Effector CD4-positive, alpha-beta T cell (primary cell): Measurements from ENCODE around the gene MT4.

ENCODE experiments used
- DNase-seq: peaks from one replicate; pipeline ENCODE4 v3.0.0-alpha.2; 2020

MT4 gene

DNA sequence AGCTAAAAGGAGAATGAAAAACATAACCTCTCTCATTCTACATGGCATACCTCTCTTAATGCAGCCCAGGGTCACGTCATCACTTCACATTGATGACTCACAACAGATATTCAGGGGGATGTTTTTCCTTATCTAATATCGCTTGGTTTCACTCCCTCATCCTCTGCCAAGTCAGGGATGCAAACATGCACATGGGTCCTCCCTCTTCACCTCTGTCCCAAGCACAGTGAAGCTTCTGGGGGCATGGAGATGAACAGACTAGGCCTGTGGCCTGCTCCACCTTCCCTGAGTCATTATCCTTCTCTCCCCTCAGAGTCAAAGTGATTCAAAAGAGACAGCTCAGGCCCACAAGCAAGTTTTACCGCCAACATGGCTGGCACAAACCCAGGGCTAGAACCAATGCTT, 41.2 kb downstream of the MT4 start:
- DNase-seq = no peak

DNA sequence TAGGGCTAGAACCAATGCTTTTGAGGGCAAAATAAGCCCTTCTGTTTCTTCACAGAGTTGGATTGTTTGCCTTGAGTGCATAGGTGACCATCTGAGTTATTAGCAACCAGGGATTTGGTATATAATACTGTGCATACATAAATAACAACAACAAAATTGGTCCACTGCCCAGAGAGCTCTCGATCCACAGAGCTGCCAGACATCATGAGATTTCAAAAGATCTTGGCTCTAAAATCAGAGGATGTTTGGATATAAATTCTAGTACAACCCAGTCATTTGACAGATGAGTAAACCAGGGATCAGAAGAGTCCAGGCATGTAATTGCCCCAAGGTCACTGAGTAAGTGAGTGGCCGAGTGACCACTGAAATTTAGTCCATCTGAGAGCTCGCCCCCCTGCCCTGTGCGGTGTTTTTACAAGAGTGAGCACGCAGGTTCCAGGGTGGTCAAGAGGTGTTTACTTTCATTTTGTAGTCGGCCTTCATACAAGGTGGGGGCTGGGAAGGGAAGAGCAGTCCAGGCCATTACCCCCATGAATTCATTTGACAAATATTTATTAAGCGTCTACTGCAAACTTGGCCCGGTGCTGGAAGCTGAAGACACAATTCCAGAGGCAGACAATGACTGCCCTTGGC, 41.7 kb downstream of the MT4 start:
- DNase-seq = no peak

DNA sequence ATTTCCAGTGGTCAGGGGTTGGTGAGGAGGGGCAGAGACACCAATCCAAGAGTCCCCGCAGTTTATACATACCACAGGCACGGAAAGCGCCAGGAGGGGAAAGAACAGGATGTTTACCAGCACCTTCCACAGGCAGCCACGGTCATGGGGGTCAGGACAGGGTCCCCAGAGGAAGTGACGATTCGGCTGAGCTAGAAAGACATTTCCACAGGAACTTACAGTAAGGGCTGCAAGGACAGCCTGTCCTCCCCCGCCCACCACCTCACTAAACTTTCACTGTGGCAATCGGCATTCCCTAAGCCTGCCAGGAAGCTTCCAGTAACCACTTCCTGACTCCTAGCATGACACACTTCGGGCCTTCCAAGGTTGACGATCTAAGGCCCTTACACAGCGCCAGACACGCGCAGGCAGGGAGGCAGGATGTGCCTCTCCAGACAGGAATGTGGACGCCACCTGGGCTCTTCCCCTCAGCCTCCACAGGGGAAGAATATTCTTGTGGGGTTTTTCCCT, 42.3 kb downstream of the MT4 start:
- no peak for DNase-seq

DNA sequence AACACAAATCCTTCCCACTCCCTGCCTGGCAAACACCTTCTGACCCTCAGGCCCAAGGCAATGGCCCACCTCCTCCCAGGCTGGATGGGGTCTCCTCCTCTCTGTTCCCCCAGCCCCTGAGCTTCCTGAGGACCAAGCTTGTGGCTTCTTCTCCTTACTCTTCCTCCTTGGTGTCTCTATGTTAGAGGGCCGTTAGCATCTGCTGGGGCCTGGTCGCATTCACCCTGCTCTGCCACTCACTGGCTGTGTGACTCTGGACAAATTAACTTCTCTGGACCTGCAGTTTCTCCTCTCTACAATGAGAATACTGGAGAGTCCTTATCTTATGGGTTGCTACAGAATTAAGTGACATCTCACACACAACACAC, 42.8 kb downstream of the MT4 start:
- DNase-seq = no peak

DNA sequence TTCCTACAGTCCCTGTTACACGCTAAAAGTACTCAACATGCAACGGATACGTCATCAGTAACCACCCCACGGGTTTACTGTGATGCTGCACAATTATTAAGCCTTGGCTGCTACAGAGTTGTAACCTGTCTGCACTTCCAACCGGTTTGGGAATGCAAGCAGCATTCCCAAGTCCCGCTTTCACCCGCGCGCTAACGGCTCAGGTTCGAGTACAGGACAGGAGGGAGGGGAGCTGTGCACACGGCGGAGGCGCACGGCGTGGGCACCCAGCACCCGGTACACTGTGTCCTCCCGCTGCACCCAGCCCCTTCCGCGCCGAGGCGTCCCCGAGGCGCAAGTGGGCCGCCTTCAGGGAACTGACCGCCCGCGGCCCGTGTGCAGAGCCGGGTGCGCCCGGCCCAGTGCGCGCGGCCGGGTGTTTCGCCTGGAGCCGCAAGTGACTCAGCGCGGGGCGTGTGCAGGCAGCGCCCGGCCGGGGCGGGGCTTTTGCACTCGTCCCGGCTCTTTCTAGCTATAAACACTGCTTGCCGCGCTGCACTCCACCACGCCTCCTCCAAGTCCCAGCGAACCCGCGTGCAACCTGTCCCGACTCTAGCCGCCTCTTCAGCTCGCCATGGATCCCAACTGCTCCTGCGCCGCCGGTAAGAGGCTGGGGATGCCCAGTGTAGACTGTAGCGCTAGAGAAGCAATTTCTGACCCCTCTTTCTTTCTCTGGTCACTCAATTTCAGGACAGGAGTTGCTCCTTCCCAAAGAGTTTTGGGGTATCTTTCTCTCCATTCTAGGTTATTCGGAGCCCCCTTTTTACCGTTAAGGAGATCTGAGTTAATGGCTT, 43.4 kb downstream of the MT4 start, which contains the start of gene MT2A:
TSS of gene MT2A (plus strand) at position 542 of the 833 bp plus-strand sequence. CDS start at position 614, 72 bp downstream.
- DNase-seq = peak; percentile 80

DNA sequence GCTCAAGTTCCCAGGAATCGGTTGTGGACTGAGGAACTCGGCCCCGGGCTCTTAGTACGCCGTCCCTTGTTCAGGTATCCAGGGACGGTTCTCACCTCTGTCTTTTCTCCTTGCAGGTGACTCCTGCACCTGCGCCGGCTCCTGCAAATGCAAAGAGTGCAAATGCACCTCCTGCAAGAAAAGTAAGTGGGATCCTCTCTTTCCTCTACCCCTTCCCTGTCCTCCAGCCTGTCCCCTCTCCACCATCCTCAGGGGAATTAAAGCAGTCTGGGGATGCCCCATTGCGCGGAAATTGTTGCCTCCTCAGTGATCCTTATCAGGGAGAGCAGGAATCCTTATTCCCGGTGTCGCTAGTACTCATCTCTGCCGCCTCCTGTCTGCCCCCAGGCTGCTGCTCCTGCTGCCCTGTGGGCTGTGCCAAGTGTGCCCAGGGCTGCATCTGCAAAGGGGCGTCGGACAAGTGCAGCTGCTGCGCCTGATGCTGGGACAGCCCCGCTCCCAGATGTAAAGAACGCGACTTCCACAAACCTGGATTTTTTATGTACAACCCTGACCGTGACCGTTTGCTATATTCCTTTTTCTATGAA, 44.1 kb downstream of the MT4 start:
- no peak for DNase-seq

DNA sequence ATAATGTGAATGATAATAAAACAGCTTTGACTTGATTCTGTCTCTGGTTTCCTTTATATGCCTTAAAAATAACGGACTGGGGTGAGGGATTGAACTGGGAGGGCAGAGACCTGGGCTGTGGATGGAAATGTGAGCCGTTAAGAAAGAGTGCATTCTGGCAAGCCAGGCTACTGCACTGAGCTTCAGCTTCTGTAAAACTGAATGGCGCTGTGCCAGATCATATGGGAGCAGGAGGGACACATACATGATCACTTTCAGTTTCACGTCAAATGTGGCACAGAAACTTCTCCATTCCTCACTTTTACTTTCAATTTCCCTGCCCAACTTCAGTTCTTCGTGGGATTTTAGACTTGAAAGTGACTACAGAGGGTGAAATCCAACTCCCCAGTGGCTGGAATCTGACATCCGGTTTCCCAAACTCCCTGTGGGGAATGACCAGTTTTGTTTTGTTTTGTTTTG, 44.6 kb downstream of the MT4 start:
- DNase-seq = peak; percentile 67

DNA sequence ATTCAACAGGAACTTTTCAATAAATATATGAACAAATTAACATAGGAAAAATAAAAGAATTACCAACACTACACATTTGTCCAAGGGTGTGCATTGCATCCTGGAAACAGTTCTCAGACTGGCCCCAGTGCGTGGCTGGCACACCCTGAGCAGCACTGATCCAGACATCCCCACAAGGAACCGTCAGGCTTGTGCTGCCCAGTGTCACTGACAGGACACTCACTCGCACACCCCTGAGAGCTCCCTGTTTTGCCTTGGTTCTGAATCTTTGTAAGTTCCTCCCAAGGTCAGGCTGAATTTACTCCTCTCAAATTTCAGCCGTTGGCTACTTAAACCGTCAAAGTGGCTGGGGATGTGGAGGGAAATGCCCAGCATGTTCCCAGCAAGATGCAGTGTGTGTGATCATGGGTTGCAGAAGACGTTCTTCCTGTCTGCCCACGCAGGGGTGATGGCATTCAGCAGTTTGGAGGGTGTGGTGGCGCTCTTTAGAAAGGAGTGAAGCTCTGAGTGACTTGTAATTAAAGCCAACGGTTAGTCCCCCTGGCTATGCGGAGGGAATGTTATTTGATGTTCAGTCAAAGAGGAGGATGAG, 45.2 kb downstream of the MT4 start:
- DNase-seq = peak; percentile 60

DNA sequence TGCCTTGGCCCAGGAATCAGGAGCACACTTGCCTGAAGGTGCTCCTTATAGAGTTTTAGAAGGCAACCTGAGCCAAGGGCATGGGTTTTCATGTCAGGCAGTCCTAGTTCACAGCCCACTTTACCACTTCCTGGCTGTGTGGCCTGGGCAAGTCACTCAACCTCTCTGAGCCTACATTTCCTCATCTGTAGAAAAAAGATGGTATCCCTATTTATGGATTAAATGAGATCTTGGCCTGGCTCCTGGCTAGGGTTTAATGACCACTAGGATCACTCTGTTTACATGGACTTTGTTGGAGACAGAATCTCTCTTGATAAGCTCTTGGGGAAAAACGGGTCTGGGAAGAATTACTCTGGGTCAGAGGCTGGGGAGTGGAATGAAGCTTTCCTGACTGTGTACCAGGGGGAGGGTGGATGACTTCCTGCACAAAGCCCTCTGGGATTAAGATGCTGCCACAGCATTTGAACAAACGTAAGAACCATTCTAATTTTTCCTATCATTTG, 45.8 kb downstream of the MT4 start:
- no peak for DNase-seq

DNA sequence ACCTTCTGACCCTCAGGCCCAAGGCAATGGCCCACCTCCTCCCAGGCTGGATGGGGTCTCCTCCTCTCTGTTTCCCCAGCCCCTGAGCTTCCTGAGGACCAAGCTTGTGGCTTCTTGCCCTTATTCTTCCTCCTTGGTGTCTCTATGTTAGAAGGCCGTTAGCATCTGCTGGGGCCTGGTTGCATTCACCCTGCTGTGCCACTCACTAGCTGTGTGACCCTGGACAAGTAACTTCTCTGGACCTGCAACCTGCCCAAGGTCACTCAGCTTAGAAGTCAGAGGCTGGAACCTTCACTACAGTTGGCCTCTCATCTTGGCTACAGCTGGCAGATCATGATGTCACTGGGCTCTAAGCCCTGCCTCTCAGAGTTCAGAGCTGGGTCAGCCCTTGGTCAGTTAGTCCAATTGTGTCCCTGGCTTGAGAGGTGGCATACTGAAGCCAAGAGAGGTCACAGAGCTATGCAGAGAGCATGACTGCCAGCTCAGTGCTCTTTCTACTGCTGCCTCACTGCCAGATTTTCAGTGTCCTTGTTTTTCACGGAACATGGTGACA, 46.5 kb downstream of the MT4 start:
- DNase-seq = no peak

DNA sequence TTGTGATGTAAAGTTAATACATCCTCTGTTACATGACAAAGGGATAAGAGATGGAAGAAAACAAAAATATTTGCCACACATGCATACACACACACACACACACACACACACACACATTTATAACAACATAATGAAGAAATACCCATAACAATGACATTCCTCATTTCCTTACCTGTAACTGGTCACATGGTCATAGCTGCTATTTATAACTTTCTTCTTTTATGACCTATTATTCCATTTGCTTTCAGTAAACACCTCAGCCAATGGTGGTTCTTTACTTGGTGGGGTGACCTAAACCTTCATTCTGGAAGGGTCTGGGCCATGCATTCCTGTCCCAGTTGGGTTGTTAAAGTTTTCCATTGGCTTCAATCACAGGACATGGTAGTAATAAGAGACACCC, 48.8 kb downstream of the MT4 start:
- no peak for DNase-seq

DNA sequence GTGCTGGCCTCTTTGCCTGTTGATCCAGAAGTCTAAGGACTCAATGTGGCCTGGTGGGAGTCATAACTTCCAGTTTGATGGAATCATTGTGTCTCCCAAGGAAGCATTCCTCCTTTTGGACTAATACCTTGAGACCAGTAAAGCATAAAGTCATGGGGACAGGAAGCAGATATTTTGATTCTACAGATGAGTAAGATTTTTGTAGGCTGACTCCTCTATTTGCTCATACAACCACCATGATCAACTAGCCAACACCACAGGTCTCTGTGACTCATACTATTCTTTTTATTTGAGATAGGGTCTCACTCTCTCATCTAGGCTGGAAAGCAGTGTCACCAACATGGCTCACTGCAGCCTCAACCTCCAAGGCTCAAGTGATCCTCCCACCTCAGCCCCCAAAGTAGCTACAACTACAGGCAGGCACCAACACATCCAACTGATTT, 49.7 kb downstream of the MT4 start:
- DNase-seq = no peak

DNA sequence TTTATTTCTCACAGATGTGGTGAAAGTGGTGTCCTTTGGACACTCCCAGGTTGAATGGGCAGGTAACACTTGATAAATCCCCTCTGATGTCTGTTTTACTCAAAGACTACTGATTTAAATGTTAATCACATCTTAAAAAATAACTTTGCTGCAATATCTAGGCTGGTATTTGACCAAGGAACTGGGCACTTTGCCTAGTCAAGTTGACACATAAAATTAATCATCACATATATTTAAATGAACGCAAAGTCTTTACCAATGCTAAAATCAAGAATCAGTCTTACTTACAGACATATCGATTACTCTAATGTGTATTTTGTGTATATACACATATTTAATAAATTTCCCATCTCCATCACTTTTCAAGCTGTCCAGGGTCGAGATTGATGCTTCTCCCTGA, 50.5 kb downstream of the MT4 start:
- no peak for DNase-seq

DNA sequence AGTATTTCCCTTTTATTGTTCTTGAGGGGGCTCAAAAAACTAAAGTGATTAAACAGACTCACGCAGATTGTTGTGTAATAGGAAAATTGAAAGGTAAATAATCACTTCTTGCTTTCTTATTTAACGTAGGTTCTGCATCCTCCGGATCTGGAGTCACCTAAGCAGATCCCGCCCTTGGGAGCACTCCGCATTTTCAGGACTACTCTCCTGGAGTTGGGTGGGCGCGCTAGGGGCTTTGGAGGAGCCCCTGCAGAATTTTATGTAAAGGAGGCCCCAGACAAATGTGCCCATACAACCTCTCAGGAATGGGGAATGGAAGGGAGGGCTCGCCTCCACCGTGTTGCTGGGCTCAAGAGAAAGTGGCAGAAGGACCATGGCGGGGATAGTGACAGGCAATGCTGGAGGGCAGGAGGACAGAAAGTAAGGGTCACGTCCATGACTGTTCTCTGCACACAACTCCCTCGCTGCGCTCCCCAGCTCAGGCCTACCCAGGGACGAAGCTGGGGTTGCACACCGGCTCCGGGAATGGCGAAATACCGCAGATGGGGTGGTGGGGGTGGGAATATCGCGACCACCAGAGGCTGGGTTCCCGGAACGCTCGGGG, 51.8 kb downstream of the MT4 start:
- no peak for DNase-seq

DNA sequence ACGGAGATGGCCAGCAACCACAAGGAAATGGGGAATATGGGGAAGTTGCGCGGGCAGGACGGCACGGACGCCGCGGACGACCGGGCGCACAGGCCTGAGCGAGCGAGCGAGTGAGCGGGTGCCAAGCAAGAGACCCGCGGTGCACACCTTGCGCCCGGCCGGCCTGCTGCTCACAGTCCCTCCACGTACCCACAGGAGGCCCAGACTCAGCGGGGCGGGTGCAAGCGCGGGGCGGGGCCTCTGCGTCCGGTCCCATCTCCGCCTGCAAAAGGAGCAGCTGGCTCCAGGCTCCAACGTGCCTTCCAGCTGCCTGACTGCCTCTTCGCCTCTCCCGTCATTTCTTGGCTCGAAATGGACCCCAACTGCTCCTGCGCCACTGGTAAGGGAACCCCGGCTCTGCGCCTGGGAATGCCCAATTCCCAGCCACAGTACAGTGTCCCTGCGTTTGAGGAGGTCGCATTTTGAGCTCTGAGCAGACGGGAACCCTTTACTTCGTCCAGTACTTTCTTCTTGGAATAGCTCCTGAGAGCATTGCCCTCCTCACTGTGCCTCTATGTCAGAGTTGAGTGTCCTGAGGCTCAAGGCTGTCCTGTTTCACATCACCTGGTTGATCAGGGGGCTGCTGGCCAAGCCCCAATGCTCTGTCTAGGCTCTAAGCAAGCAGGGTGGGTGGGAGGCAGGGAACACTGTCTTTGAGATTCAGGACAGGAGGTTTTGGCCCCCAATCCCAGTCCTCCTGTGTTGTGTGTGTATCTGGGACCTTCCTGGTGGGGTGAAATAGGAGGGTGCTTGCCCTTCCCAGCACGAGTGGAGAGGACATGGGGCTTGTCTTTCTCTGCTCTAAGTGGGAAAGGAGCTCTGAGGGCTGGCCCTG, 52.6 kb downstream of the MT4 start:
- DNase-seq = peak; percentile 47

DNA sequence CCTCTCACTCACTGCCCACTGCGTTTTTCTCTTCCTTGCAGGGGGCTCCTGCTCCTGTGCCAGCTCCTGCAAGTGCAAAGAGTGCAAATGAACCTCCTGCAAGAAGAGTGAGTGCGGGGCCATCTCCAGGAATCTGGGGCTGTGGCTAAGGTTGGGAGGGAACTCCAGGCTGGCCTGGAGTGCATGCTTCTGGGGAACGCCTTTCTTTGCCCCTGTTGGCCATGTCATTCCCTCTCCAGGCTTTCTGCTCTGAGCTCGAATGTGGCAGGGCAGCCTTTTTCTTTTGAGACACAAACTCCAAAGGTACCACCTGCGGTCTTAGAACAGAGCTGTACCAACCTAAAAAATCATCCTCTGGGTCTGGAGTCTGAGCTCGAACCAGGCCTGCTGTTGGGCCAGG, 53.3 kb downstream of the MT4 start:
- no peak for DNase-seq
